Measurements from ENCODE around the gene TRIM73.
"Not testable (repeated sequence)": the region's sequence is repeated elsewhere in the genome, so short reads cannot be mapped to it uniquely, and the experiment has no call there.

TRIM73 gene

GRCh38 chr7:75415829-75416373 is 20.5 kb downstream of the TRIM73 start:
- not testable (repeated sequence) for DNase-seq

GRCh38 chr7:75416787-75417186 is 21.4 kb downstream of the TRIM73 start:
- not testable (repeated sequence) for DNase-seq

GRCh38 chr7:75418292-75418858 is 22.9 kb downstream of the TRIM73 start:
- DNase-seq: not testable (repeated sequence)

- not testable (repeated sequence) for DNase-seq
Measured at GRCh38 chr7:75419210-75419609, 23.8 kb downstream of the TRIM73 start.

GRCh38 chr7:75419693-75420092 is 24.3 kb downstream of the TRIM73 start:
- not testable (repeated sequence) for DNase-seq

GRCh38 chr7:75420152-75420551 is 24.7 kb downstream of the TRIM73 start:
- DNase-seq: not testable (repeated sequence)

- not testable (repeated sequence) for DNase-seq
Measured at GRCh38 chr7:75421798-75422710, 26.6 kb downstream of the TRIM73 start.

- DNase-seq: not testable (repeated sequence)
Measured at GRCh38 chr7:75423481-75423880, 28.1 kb downstream of the TRIM73 start.

- not testable (repeated sequence) for DNase-seq
Measured at GRCh38 chr7:75439000-75439399, 43.6 kb downstream of the TRIM73 start.

- DNase-seq: not testable (repeated sequence)
Measured at GRCh38 chr7:75442101-75442464, 46.7 kb downstream of the TRIM73 start.

- not testable (repeated sequence) for DNase-seq
Measured at GRCh38 chr7:75442465-75443111, 47.2 kb downstream of the TRIM73 start.

- DNase-seq: not testable (repeated sequence)
Measured at GRCh38 chr7:75449946-75450345, 54.5 kb downstream of the TRIM73 start.

GRCh38 chr7:75452494-75452955 is 57.1 kb downstream of the TRIM73 start:
- not testable (repeated sequence) for DNase-seq

Measured in NCI-H2029 treated with DMSO at 0.1 percent for 48 hours (cell line).